ENCODE results near the gene PACRG.

GRCh38 chr6:162680367-162680766 is 47.4 kb upstream of the PACRG start:
- TF ChIP-seq ZNF274 (IDR thresholded peaks at IDR 0.05; ENCODE audit: low read depth, low read length) (no peak), SUZ12 (IDR thresholded peaks at IDR 0.05; ENCODE audit: extremely low read depth, insufficient read depth, insufficient read length) (no peak)

Data from NT2/D1 (cell line).